Measurements from ENCODE around the gene BNIP2. TPM values are rescaled to one million over a fixed set of nuclear protein-coding genes. Genes with fewer than 3 reads are reported as not detected.

Gene BNIP2
- total RNA-seq, 1 donor from 2014 or later: 60.1 TPM

DNA sequence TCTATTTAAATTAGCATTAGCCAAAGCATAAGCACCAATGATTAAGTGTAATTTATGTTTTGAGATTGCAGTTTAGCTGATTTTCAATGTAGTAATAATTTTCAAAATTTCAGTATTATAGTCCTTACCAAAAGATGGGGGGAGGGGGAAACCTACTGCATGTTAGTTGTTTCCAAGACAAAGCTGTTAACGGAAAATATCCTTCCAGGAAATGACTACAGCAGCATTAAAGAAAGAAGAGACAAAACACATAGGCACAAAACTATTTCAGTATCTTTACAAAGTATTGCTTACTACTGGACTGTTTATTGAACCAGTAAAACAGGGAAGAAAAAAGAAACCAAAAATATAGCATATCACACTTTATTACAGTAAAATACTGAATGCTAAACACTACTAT is 10.5 kb downstream of the BNIP2 start:
- H3K4me3 ChIP-seq: no peak overlapping the region
- peaks cover 65 to 84% of the 10 kb centered on the region in 2 donors for H3K36me3 ChIP-seq
- no peaks in the 10 kb centered on the region for H3K27me3 ChIP-seq
- intact Hi-C loops (cut with DNase I): no loop called here
- TF ChIP-seq, protein P1, sequence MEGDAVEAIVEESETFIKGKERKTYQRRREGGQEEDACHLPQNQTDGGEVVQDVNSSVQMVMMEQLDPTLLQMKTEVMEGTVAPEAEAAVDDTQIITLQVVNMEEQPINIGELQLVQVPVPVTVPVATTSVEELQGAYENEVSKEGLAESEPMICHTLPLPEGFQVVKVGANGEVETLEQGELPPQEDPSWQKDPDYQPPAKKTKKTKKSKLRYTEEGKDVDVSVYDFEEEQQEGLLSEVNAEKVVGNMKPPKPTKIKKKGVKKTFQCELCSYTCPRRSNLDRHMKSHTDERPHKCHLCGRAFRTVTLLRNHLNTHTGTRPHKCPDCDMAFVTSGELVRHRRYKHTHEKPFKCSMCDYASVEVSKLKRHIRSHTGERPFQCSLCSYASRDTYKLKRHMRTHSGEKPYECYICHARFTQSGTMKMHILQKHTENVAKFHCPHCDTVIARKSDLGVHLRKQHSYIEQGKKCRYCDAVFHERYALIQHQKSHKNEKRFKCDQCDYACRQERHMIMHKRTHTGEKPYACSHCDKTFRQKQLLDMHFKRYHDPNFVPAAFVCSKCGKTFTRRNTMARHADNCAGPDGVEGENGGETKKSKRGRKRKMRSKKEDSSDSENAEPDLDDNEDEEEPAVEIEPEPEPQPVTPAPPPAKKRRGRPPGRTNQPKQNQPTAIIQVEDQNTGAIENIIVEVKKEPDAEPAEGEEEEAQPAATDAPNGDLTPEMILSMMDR (IDR thresholded peaks at IDR 0.05): no peak
- no peak for DNase-seq (ENCODE audit: low spot score in 2 of 2)
- no peaks in the 10 kb centered on the region for H3K4me1 ChIP-seq
- H3K27ac ChIP-seq: no peak overlapping the region
- no peaks in the 10 kb centered on the region for H3K9me3 ChIP-seq

DNA sequence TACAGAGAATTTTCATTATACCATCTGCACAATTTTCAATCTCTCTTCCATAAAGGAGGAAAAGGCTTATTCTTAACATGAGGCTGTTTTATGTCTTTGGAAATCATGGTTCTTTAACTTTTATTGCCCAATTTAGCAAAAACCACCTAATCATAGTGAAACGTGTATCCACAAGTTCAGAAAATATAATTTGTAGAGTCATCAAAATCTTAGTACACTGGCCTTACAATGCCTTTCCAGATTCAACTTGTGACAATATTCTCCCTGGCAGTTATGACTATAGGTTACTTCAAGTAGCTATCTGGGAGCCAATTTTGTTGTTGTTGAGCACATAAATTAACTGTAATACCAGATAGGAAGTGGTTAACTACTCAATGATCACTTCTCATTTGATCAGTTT is 10.9 kb downstream of the BNIP2 start:
- Histone ChIP-seq H3K4me3 (no peak overlapping the region), H3K27ac (no peak overlapping the region), H3K4me1 (no peaks in the 10 kb centered on the region), H3K36me3 (peaks cover 69 to 85% of the 10 kb centered on the region in 2 donors), H3K9me3 (no peaks in the 10 kb centered on the region), H3K27me3 (no peaks in the 10 kb centered on the region)
- TF ChIP-seq, protein P1 (IDR thresholded peaks at IDR 0.05): no peak
- no peak for DNase-seq (ENCODE audit: low spot score in 2 of 2)
- intact Hi-C loops (cut with DNase I): no loop called here

DNA sequence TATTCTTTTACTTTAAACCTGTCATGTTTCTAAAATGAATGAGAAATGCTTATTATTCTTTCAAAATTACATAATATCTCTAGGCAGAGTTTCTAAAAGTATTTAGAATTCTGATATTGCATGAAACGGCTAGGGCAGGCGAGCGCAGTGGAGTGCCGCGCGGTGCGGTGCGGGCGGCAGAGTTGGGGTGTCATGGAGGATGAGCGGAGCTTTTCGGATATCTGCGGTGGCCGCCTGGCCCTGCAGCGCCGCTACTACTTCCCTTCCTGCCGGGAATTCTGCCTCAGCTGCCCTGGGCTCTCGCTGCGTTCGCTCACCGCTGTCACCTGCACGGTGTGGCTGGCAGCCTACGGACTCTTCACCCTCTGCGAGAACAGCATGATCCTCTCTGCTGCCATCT is 12.6 kb downstream of the BNIP2 start:
- intact Hi-C loops (cut with DNase I): no loop called here
- no peaks in the 10 kb centered on the region for H3K27me3 ChIP-seq
- H3K27ac ChIP-seq: no peak overlapping the region
- H3K36me3 ChIP-seq: peaks cover 77 to 92% of the 10 kb centered on the region in 2 donors
- no peak for DNase-seq (ENCODE audit: low spot score in 2 of 2)
- no peak overlapping the region for H3K4me3 ChIP-seq
- no peaks in the 10 kb centered on the region for H3K4me1 ChIP-seq
- TF ChIP-seq, protein P1 (IDR thresholded peaks at IDR 0.05): no peak
- no peaks in the 10 kb centered on the region for H3K9me3 ChIP-seq

DNA sequence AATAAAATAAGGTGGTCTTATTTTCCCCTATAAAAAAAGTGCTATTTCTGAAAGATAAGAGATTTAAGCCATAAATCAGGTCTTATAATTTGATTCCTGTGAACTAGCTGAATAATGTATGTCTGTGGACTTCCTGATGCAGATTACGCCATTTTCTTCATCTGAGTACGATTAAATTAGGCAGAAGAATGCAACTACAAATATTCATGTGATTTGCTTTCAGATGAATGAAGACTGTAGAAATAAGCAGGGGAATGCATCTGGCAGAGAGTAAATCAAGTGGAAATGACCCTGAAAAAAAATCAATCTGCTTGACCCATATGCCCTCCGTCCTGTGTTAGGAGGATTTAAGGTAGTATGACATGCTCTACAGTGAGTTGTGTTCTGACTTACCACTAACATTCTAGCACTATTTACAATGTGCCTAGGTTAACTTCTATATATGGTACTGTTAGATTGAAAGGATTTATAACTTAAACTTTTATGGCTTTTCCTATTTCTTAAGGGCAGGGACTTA is 14.7 kb downstream of the BNIP2 start:
- Histone ChIP-seq H3K27me3 (no peaks in the 10 kb centered on the region), H3K4me1 (no peaks in the 10 kb centered on the region), H3K36me3 (peaks cover 84 to 96% of the 10 kb centered on the region in 2 donors), H3K4me3 (no peak overlapping the region), H3K9me3 (no peaks in the 10 kb centered on the region), H3K27ac (no peak overlapping the region)
- no peak for DNase-seq (ENCODE audit: low spot score in 2 of 2)
- TF ChIP-seq, protein P1 (IDR thresholded peaks at IDR 0.05): no peak
- intact Hi-C loops (cut with DNase I): no loop called here

DNA sequence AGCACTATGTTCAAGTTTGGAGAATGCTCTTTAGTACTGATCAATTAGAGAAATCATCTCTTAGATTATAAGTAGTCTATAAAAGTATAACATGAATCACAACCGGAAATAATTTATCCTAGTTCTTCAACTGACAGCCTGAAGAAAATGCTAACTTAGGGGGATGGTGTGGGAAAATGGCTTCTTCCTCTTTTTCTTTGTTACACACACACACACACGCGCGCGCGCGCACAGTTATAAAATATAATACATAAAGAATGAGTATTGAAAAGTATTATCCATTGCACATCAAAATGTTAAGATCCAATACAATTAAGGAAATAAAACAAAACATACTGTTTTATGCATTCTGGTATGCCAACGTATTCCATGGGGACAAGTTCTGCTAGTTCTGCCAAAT is 20.6 kb downstream of the BNIP2 start:
- Histone ChIP-seq H3K4me3 (no peak overlapping the region), H3K9me3 (no peaks in the 10 kb centered on the region), H3K36me3 (peaks cover 72 to 74% of the 10 kb centered on the region in 2 donors), H3K4me1 (no peaks in the 10 kb centered on the region), H3K27me3 (no peaks in the 10 kb centered on the region), H3K27ac (no peak overlapping the region)
- TF ChIP-seq, protein P1 (IDR thresholded peaks at IDR 0.05): no peak
- intact Hi-C loops (cut with DNase I): no loop called here
- DNase-seq (ENCODE audit: low spot score in 2 of 2): no peak

DNA sequence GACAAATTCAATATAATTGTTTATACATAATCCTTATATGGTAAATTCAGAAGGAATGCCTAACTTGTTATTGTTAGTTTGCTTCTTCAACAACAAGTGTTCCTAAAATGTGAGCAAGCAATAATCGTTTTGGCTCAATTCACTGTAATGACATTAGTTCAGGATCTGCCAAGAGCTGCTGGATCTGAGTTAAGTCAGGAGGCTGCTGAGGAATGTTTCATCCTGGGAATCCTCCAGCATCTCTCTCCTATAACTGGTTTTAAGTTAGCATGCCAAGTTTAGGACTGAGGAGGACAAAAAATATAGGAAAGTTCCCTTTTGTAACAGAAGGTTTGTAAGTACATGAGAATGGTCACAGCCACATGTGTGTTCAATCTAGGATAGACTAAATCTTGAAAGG is 26.9 kb downstream of the BNIP2 start:
- H3K4me1 ChIP-seq: no peaks in the 10 kb centered on the region
- H3K9me3 ChIP-seq: no peaks in the 10 kb centered on the region
- H3K36me3 ChIP-seq: peaks cover 19 to 46% of the 10 kb centered on the region in 2 donors
- H3K4me3 ChIP-seq: no peak overlapping the region
- no peak overlapping the region for H3K27ac ChIP-seq
- intact Hi-C loops (cut with DNase I): no loop called here
- DNase-seq (ENCODE audit: low spot score in 2 of 2): no peak
- TF ChIP-seq, protein P1 (IDR thresholded peaks at IDR 0.05): no peak
- no peaks in the 10 kb centered on the region for H3K27me3 ChIP-seq

Data from ascending aorta (tissue), 2 donors.